HL-60 (cell line): ENCODE results near the gene EEF1G.

Experiments used
- DNase-seq, 2 experiments: peaks; one replicate each; pipeline ENCODE4 v3.0.0-alpha.2; 2010 to 2020; ENCODE audit warnings: low read depth in 1 of 2, low spot score in 1 of 2
- H3K27ac ChIP-seq: fragments of 250-450 bp; sonication (Bioruptor Pico); replicated peaks from 2 replicates; pipeline ENCODE4 v1.5.1; 2020; ENCODE audit warnings: mild to moderate bottlenecking, moderate library complexity
- H3K27me3 ChIP-seq: fragments of 250-450 bp; sonication (Bioruptor Pico); 2 replicates; pipeline ENCODE4 v1.5.1; 2021; ENCODE audit warnings: mild to moderate bottlenecking, moderate library complexity; ENCODE audit not compliant: insufficient read depth, poor library complexity, severe bottlenecking
- H3K4me3 ChIP-seq: replicated peaks from 2 replicates; pipeline ENCODE4 v1.5.1; 2011; ENCODE audit warnings: mild to moderate bottlenecking, control low read depth, low read length; ENCODE audit not compliant: insufficient read depth
- CTCF ChIP-seq: IDR thresholded peaks from one replicate; pipeline ENCODE4 v1.5.1; 2011; ENCODE audit warnings: low read length, control low read depth, inconsistent platforms; ENCODE audit not compliant: insufficient read depth
- GABPA ChIP-seq: IDR thresholded peaks from 2 replicates; pipeline ENCODE4 v1.6.1; 2012; ENCODE audit warnings: low read depth
- POLR2AphosphoS5 ChIP-seq: IDR thresholded peaks from 2 replicates; pipeline ENCODE4 v1.6.1; 2012; ENCODE audit warnings: low read depth
- REST ChIP-seq: IDR thresholded peaks from 2 replicates; pipeline ENCODE4 v1.6.1; 2012; ENCODE audit warnings: low read depth; ENCODE audit not compliant: insufficient replicate concordance
- SPI1 ChIP-seq: IDR thresholded peaks from 2 replicates; pipeline ENCODE4 v1.6.1; 2012; ENCODE audit warnings: low read depth, mild to moderate bottlenecking, borderline replicate concordance

The EEF1G gene

GRCh38 chr11:62540804-62541701 is 32.6 kb downstream of the EEF1G start:
- H3K4me3 ChIP-seq, result peak overlapping the region; percentile 23
- H3K27ac ChIP-seq, result no peak overlapping the region

GRCh38 chr11:62539238-62539925 is 34.3 kb downstream of the EEF1G start:
- TF ChIP-seq POLR2AphosphoS5 (no peak), REST (no peak), SPI1 (no peak), CTCF (no peak), GABPA (no peak)
- H3K27ac ChIP-seq, result no peak overlapping the region
- peak in 1 of 2 experiments; percentile 31 for DNase-seq
- no peak overlapping the region for H3K4me3 ChIP-seq
- H3K27me3 ChIP-seq, result no peaks in the 10 kb centered on the region

More at GRCh38 chr11:62540804-62541701, 32.6 kb downstream of the EEF1G start:
- TF ChIP-seq REST (no peak), CTCF (no peak), POLR2AphosphoS5 (no peak), SPI1 (no peak), GABPA (no peak)
- no peak for DNase-seq
- no peaks in the 10 kb centered on the region for H3K27me3 ChIP-seq

GRCh38 chr11:62538470-62539237 is 35.0 kb downstream of the EEF1G start:
- no peak overlapping the region for H3K27ac ChIP-seq
- H3K4me3 ChIP-seq, result no peak overlapping the region
- no peaks in the 10 kb centered on the region for H3K27me3 ChIP-seq
- TF ChIP-seq GABPA, result no peak
- TF ChIP-seq CTCF, result no peak
- no peak for TF ChIP-seq POLR2AphosphoS5
- TF ChIP-seq REST, result no peak
- TF ChIP-seq SPI1, result no peak
- no peak for DNase-seq
